Activated CD4-positive, alpha-beta T cell treated with anti-CD3 and anti-CD28 coated beads, Interleukin-2, amount 50 U/mL, for 1 hour (primary cell): ENCODE results near the gene APOBEC3B.
A peak's percentile ranks its signal among the peaks of the same experiment; 100 is the strongest.
"Not testable (repeated sequence)": the region's sequence is repeated elsewhere in the genome, so short reads cannot be mapped to it uniquely, and the experiment has no call there.

ENCODE experiments used
- DNase-seq: peaks from one replicate; pipeline ENCODE4 v3.0.0-alpha.2; 2020

The APOBEC3B gene

DNA sequence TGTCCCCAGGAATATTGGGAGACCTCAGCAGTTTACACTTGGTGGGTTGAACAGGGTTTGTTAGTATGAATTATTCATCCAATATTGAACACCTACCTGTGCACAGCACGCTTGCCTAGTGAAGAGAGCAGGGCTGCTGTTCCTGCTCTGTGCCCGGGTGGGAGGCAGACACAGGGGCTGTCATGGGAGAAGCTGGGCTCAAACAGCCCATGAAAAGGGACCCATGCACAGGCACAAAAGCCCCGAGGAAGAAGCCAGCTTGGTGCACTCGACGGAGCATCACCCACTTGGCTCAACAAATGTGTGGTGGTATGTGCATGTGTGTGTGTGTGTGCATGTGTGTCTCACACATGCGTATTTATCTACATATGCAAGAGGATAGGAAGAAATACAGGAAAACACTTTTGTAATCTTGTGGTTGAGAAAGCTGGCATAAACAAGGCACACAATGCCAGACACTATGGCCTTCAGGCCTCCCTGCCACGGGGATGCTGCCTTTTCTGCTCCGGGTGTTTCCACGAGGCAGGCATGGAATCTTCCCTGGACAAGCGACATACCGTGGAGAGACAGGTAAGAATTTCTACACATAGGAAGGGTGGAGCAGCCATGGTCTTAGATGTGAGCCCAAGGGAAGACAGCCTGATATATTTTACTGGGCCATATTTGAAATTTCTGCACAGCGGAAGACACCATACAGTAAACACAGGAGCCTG is 29.7 kb upstream of the APOBEC3B start:
- DNase-seq = no peak

DNA sequence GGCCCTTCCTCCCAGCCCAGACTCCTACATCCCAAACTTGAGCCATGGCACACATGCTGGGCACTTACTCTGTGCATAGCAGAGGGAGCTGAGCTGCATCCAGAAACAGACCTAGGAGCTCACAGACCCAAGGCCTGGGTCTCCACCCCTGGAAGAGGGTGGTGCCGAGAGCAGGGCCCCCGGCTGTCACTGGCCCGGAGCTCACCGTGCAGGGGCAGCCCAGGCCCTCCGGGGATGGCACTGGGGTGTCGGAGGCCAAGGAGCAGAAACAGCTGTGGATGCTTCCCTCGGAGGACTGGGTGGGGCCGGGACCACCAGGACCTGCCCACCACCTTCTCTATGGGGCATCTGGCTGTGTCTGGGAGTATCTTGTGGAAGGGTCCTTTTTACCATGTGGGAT is 29.1 kb upstream of the APOBEC3B start:
- DNase-seq = no peak

- DNase-seq = peak; percentile 15
These were observed 28.4 kb upstream of the APOBEC3B start for GRCh38 chr22:38953577-38954413.

- no peak for DNase-seq
These were observed 27.6 kb upstream of the APOBEC3B start for GRCh38 chr22:38954414-38955043.

- DNase-seq = no peak
These were observed 26.8 kb upstream of the APOBEC3B start for GRCh38 chr22:38955250-38955905.

GRCh38 chr22:38955926-38956325 is 26.2 kb upstream of the APOBEC3B start:
- DNase-seq = no peak

DNA sequence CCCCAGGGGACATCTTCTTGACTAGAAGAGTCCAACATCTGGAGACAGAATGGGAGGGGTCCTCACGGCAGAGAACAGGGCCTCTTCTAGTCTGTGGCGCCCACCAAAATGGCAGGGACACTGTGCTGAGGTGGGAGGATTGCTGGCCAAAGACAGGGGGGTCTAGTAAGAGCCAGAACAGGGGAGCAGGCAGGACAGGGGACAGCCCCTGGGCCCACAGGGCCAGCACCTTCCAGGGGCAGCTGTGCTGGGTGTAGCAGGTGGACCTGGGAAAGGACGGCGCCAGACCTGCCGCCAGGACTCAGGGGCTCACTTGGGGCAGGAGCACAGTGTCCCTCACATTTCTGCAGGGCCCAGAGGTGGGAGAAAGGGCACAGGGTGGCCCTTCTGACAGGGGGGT is 25.6 kb upstream of the APOBEC3B start:
- DNase-seq = no peak

- no peak for DNase-seq
These were observed 24.9 kb upstream of the APOBEC3B start, which contains the start of gene APOBEC3A for GRCh38 chr22:38957046-38957770. Gene APOBEC3A (plus strand): TSS chr22:38957609. CDS start chr22:38957692, 83 bp downstream.

- DNase-seq = no peak
These were observed 24.1 kb upstream of the APOBEC3B start for GRCh38 chr22:38957808-38958650.

DNA sequence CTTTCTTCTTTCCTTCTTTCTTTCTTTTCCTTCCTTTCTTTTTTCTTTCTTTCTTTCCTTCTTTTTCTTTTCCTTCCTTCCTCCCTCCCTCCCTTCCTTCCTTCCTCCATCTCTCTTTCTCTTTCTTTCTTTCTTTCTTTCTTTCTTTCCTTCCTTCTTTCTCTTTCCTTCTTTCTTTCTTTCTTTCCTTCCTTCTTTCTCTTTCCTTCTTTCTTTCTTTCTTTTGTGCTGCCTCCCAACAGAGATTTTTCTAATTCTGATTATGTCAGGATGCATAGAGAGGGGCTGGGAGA is 23.6 kb upstream of the APOBEC3B start:
- DNase-seq = not testable (repeated sequence)

- DNase-seq = no peak
These were observed 22.6 kb upstream of the APOBEC3B start for GRCh38 chr22:38959590-38959989.

DNA sequence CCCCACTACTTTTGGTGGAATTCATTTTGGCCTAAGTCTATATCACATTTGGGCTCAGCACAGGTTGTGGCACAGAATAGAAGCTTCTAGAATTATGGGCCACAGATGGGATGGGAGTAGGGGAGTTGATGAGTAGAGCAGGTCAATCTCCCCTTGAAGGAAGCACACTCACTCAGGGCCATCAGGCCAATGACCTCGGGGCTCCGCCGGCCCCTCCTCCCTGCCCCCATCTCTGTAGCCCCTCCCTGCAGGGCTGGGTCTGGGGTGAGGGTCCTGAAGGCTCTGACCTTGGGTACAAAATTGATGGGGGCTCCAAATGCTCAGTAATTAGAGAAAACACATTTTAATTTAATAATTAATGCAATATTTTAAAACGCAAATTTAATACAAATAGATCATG is 21.5 kb upstream of the APOBEC3B start:
- DNase-seq = not testable (repeated sequence)

GRCh38 chr22:38963291-38963738 is 18.8 kb upstream of the APOBEC3B start:
- DNase-seq = not testable (repeated sequence)

GRCh38 chr22:38963872-38964271 is 18.3 kb upstream of the APOBEC3B start:
- DNase-seq = no peak

DNA sequence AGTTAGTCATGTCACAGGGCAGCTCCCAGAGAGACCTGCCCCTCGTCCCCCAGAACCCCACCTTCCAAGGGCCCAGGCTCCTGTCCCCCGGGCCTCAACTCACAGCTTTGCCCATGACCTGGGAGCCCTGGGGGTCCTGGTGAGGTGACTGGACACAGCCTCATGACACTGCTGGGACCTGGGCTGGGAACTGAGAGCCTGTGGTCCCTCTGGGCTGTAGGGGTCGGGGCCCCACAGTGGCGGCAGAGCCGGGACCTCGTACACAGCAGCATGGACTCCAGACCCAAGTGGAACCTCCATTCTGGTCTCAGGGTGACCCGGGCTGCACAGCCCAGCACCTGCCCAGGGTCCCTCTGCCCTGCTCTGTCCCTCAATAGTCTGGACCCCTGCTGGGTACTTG is 17.8 kb upstream of the APOBEC3B start:
- no peak for DNase-seq

DNA sequence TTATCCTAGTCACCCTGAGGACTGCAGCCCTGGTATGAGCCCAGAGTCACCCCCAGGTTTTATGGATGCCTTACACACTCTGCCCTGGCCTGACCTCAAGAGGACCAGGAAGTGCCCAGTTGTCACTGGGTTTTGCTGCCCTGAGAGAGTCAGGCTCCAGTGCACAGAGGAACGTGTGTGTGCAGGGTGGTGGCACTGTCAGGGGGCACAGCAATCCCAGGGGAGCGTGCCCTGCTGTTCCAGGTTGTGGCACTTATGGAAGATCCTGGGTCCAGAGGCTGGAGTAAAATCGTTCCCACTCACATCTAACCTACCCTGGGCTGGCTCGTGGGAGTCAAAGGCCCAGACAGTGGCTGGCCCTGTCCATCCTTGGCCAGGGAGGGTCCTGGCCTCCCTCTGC is 17.2 kb upstream of the APOBEC3B start:
- no peak for DNase-seq

GRCh38 chr22:38965614-38966379 is 16.4 kb upstream of the APOBEC3B start:
- DNase-seq = no peak

DNA sequence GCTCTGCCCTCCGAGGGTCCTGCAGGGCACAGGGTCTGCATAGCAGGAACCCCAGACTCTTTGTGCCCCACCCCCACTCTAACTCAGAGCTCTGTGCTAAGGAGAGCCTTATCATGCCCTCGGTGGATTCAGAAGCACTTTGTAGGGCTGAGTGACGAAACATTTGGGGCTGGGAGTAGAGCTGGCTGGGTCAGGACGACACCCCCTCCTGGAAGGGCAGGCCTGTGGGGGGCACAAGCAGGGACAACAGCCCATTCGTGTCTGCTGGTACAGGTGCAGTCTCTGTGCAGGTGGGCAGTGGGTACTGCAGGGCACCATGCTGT is 15.8 kb upstream of the APOBEC3B start:
- no peak for DNase-seq

- no peak for DNase-seq
These were observed 15.2 kb upstream of the APOBEC3B start for GRCh38 chr22:38966942-38967341.

- no peak for DNase-seq
These were observed 14.4 kb upstream of the APOBEC3B start for GRCh38 chr22:38967451-38968450.
